Kidney (tissue), 14 donors: Measurements from ENCODE around the gene BAZ1A. TPM values are rescaled to one million over a fixed set of nuclear protein-coding genes. Genes with fewer than 3 reads are reported as not detected.

Source experiments
- DNase-seq, 5 donors: peaks; one replicate each; pipeline ENCODE4 v3.0.0-alpha.2; 2013 to 2020
- FAIRE-seq: peaks from 2 replicates; lab custom pipeline; 2012; peaks lifted over from hg19 to GRCh38; lab: Jason Lieb, UNC
- H3K27ac ChIP-seq, 2 donors: one replicate each; pipeline ENCODE4 v1.7.0; 2013; ENCODE audit warnings: low read depth in 2 of 2, low read length in 2 of 2, inconsistent platforms in 1 of 2
- H3K27me3 ChIP-seq: one replicate; pipeline ENCODE4 v1.7.1; 2013; ENCODE audit warnings: low read length, inconsistent platforms; ENCODE audit not compliant: control insufficient read depth, insufficient read depth
- H3K36me3 ChIP-seq, 3 donors: one replicate each; pipeline versions ENCODE4 v1.7.0 to v1.7.1; 2013; ENCODE audit warnings: low read length in 3 of 3, control low read depth in 1 of 3, inconsistent platforms in 1 of 3; ENCODE audit not compliant: insufficient read depth in 3 of 3, control insufficient read depth in 2 of 3
- H3K4me1 ChIP-seq, 3 donors: one replicate each; pipeline versions ENCODE4 v1.7.0 to v1.7.1; 2013; ENCODE audit warnings: low read length in 3 of 3, inconsistent platforms in 1 of 3, low read depth in 1 of 3; ENCODE audit not compliant: control insufficient read depth in 2 of 3, insufficient read depth in 2 of 3
- H3K4me3 ChIP-seq, 3 donors: one replicate each; pipeline versions ENCODE4 v1.7.0 to v1.8.1; 2013; ENCODE audit warnings: low read length in 3 of 3, control low read depth in 1 of 3, inconsistent platforms in 1 of 3
- H3K9ac ChIP-seq, 3 donors: one replicate each; pipeline versions ENCODE4 v1.7.0 to v1.7.1; 2013; ENCODE audit warnings: low read length in 3 of 3, control low read depth in 1 of 3, inconsistent platforms in 1 of 3
- H3K9me3 ChIP-seq, 3 donors: one replicate each; pipeline versions ENCODE4 v1.7.0 to v1.7.1; 2013; ENCODE audit warnings: low read length in 3 of 3, control low read depth in 1 of 3, inconsistent platforms in 1 of 3; ENCODE audit not compliant: control insufficient read depth in 2 of 3, insufficient read depth in 1 of 3
- CTCF ChIP-seq: IDR thresholded peaks from 3 replicates; pipeline ENCODE4 v1.5.1; 2012; ENCODE audit warnings: mild to moderate bottlenecking, moderate library complexity, borderline replicate concordance; ENCODE audit not compliant: insufficient read depth; ENCODE audit errors: extremely low read depth
- intact Hi-C: fragments of 100-400 bp; cut with DNase I; formaldehyde crosslinking; loops from one replicate; pipeline ENCODE4 v1.11.1; 2022
- polyA plus RNA-seq: library from polyadenylated mRNA; stranded (reverse); fragments of 350-450 nt; fragmentation: Illumina TruSeq; extraction: RNeasy Lipid Tissue Mini Kit (QIAGEN cat#74804); gene quantifications from one replicate; pipeline ENCODE4 v1.2.3, GENCODE V29; 2014; ENCODE audit warnings: low read depth, low replicate concordance; ENCODE audit not compliant: insufficient read depth
- total RNA-seq: library from RNA; stranded (reverse); fragmentation: NEBNext Ultra II Directional; extraction: Animal tissue kit (Norgen Biotek cat#: 25700); gene quantifications from one replicate; pipeline ENCODE4 v1.2.1, GENCODE V29; 2021
- donor health status: control.
- donor health status: control.
- donor health status: control.
- donor health status: control.
- donor health status: control.
- donor health status: DM: yes; HTN: yes; CAD: no.
- donor health status: Normal renal cell carcinoma (clear cell type).

Gene BAZ1A
- total and polyA plus RNA-seq, 2 donors from 2014 or later, result 3.1 to 20.8 TPM

- FAIRE-seq (no peak), DNase-seq (peak in 4 of 5 donors; percentile 43 to 79 (median 60))
- TF ChIP-seq CTCF, result peak; percentile 81
- no peaks in the 10 kb centered on the region for H3K27me3 ChIP-seq
- H3K4me3 ChIP-seq, result no peak overlapping the region
- H3K36me3 ChIP-seq, result no peaks in the 10 kb centered on the region
- H3K4me1 ChIP-seq, result no peaks in the 10 kb centered on the region
- intact Hi-C loops, result loop anchor here (5.0 kb wide), 1 partner anchor 46 kb away; no protein-coding TSS in a partner anchor
- H3K9ac ChIP-seq, result no peak overlapping the region
- no peak overlapping the region for H3K27ac ChIP-seq
- no peaks in the 10 kb centered on the region for H3K9me3 ChIP-seq
Observed at GRCh38 chr14:34722723-34723545, 152.2 kb downstream of the BAZ1A start.

GRCh38 chr14:34721129-34721528 is 154.0 kb downstream of the BAZ1A start:
- H3K36me3 ChIP-seq, result no peaks in the 10 kb centered on the region
- no peak for DNase-seq
- H3K9me3 ChIP-seq, result no peaks in the 10 kb centered on the region
- H3K4me1 ChIP-seq, result no peaks in the 10 kb centered on the region
- intact Hi-C loops, result loop anchor here (5.0 kb wide), 1 partner anchor 44 kb away; no protein-coding TSS in a partner anchor
- TF ChIP-seq CTCF, result no peak
- no peak overlapping the region for H3K4me3 ChIP-seq
- H3K27me3 ChIP-seq, result no peaks in the 10 kb centered on the region
- no peak for FAIRE-seq
- no peak overlapping the region for H3K27ac ChIP-seq
- H3K9ac ChIP-seq, result no peak overlapping the region

GRCh38 chr14:34718750-34719304 is 156.3 kb downstream of the BAZ1A start:
- no peaks in the 10 kb centered on the region for H3K9me3 ChIP-seq
- DNase-seq, result no peak
- no peak overlapping the region for H3K9ac ChIP-seq
- H3K4me1 ChIP-seq, result peaks cover 0 to 4% (median 3%) of the 10 kb centered on the region in 3 donors
- H3K36me3 ChIP-seq, result no peaks in the 10 kb centered on the region
- H3K4me3 ChIP-seq, result no peak overlapping the region
- H3K27ac ChIP-seq, result no peak overlapping the region
- FAIRE-seq, result no peak
- TF ChIP-seq CTCF, result no peak
- no peaks in the 10 kb centered on the region for H3K27me3 ChIP-seq
- intact Hi-C loops, result no loop called here
